GM20000 (cell line): Measurements from ENCODE around the gene CXCL13.

Source experiments
- DNase-seq: peaks from one replicate; pipeline ENCODE4 v3.0.0; 2012; ENCODE audit warnings: low spot score
- CTCF ChIP-seq: IDR thresholded peaks from 2 replicates; pipeline ENCODE4 v1.5.1; 2012; ENCODE audit warnings: mild to moderate bottlenecking, control low read depth; ENCODE audit errors: extremely low read depth, missing control alignments

CXCL13 gene

GRCh38 chr4:77624213-77624612 is 18.6 kb downstream of the CXCL13 start:
- TF ChIP-seq CTCF: no peak
- DNase-seq: no peak

GRCh38 chr4:77625485-77625884 is 19.9 kb downstream of the CXCL13 start:
- DNase-seq: no peak
- no peak for TF ChIP-seq CTCF

- peak; percentile 12 for DNase-seq
- TF ChIP-seq CTCF: no peak
These were observed 24.3 kb downstream of the CXCL13 start for GRCh38 chr4:77629885-77630284.

- DNase-seq: no peak
- TF ChIP-seq CTCF: no peak
These were observed 25.7 kb downstream of the CXCL13 start for GRCh38 chr4:77631276-77631675.

- TF ChIP-seq CTCF: no peak
- no peak for DNase-seq
These were observed 28.6 kb downstream of the CXCL13 start for GRCh38 chr4:77634132-77634785.

GRCh38 chr4:77635246-77635645 is 29.6 kb downstream of the CXCL13 start:
- DNase-seq: no peak
- TF ChIP-seq CTCF: no peak

GRCh38 chr4:77635876-77636275 is 30.3 kb downstream of the CXCL13 start:
- no peak for DNase-seq
- TF ChIP-seq CTCF: no peak
